Activated CD4-positive, CD25-positive, alpha-beta regulatory T cell treated with anti-CD3 and anti-CD28 coated beads, Interleukin-2, amount 50 U/mL, for 24 hours (primary cell): ENCODE data around the gene BAHD1.

ENCODE experiments used
- ATAC-seq, 2 donors: fragments of 150-1000 bp; cut with Tn5 transposase; one replicate each; pipeline ENCODE4 v1.10.0; 2021; ENCODE audit warnings: mild to moderate bottlenecking in 1 of 2, moderate library complexity in 1 of 2

Gene BAHD1

DNA sequence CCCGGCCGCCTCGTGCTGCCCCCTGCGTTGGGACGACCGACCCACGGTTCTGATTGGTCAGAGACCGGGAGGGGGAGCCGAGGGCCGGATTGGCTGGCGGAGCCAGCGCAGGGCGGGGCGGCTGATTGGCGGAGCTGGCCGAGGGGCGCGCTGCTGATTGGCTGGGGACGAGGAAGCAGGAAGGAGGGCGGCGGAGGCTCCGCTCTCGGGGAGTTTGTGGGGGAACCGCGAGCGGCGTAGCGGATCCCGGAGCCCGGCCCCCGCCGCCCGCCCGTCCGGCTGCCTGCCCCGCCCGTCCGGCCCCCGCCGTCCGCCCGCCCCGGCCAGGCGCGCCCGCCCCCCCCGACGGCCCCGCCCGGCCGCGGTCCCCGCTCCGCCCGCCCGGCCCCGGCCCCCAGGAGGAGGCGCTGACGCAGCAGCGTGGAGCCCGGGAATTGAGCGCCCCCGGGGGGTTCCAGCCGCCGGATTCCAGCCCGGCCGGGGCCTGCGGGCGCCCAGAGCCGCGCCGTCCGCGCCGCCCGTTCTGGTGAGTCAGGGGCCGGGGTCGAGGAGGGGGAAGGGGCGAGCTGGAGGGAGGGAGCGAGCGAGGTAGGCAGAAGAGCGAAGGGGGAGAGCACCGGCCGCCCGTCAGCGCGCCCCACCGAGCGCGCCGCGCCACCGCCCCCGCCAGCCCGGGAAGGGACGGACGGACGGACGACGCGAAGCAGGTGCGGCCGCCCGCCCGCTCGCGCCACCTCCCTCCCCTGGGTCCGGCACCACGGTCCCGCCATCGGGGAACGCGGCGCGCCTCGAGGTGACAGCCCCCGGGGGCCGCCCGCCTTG, at the start of gene BAHD1:
TSS of gene BAHD1 (plus strand) at position 211 of the 822 bp plus-strand sequence. CDS start 17,512 bp downstream, outside the sequence.
- peak; percentile 91 to 93 for ATAC-seq

- ATAC-seq: no peak
These were observed 47.5 kb upstream of the BAHD1 start for GRCh38 chr15:40392986-40393948.

GRCh38 chr15:40397688-40398412, 42.9 kb upstream of the BAHD1 start:
- no peak for ATAC-seq

DNA sequence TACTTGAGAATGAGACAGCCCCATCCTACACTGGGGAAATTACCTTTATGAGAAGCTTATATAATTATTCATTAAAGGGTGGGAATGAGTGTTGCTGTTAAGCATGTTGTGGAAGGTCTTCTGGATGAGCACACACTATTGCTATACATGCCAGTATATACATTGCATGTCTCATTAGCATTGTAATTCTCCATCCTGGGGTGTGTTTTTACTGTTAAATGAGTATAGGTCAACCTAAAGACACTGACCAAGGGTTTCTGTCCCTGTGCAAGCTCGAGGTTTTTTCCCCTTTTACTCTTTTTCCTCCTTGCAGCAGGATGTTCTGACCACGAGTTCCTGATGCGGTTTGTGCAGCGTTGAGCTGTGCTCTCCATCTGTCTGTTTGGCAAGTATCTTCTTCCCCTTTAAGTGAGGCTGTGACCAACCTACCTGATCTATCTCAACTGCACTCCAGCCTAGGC, 42.3 kb upstream of the BAHD1 start:
- peak; percentile 92 to 97 for ATAC-seq

- ATAC-seq: no peak
These were observed 41.4 kb upstream of the BAHD1 start for GRCh38 chr15:40399370-40399769.

DNA sequence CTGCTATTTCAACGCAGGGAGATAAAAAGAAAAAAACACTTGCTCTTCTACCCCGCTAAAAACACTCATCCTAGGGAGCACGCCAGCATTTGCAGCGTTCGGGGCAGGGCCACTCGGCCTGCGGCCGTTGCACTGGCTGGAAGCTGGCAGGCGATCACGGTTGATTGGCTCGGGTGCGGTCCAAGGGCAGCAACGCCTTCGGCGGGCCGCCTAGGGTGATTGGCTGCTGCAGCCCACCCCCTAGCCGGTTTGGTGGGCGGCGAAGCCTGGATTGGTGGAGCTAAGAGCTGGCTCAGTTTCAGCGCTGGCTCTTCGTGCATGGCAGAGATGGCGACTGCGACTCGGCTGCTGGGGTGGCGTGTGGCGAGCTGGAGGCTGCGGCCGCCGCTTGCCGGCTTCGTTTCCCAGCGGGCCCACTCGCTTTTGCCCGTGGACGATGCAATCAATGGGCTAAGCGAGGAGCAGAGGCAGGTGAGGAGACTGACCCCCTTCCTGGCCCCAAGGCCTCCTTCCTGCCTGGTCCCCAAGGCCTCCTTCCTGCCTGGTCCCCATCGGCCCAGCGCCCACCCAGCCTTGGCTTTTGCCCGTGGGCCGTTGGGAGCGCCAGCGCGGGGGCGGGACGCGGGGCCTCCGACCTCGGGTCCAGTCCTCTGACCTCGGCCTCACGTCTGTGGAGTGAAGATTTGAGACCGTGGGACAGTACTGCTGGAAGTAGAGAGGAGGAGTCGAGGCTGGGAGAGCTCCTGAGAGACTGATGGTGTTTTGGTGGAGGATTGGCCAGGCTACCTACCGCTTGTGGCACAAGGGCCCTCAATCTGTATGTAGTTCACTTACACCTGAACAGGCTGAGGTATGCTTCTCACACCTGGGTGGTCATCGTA, 35.0 kb upstream of the BAHD1 start, which contains the start of gene IVD:
TSS of gene IVD (plus strand) at position 295 of the 881 bp plus-strand sequence. CDS start at position 328, 33 bp downstream.
- ATAC-seq: peak; percentile 99

DNA sequence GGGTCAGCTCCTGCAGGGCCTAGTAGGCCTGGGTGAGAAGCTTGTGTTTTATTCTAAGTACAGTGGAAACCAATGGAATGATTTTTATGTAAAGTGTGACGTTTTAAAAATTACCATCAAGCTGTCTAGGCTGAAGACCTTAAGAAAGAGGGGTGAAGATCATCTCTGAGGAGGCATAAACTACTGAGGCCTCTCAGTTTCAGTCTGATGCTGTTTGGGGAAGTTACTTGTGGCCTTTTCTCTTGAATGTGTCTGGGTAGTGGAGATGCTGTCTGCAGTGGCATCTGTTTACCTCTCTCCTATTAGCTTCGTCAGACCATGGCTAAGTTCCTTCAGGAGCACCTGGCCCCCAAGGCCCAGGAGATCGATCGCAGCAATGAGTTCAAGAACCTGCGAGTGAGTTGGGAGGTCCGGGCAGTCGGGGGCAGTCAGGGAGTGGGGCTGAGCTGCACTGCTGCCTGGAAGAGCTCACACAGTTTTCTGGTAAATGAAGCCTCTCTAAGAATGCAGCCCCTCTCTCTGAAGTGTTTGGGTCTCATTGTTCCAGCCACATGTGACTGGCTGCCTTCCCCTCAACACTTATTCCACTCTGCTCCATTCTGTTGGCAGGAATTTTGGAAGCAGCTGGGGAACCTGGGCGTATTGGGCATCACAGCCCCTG, 33.3 kb upstream of the BAHD1 start:
- no peak for ATAC-seq

GRCh38 chr15:40409366-40409765, 31.4 kb upstream of the BAHD1 start:
- no peak for ATAC-seq

- no peak for ATAC-seq
These were observed 30.3 kb upstream of the BAHD1 start for GRCh38 chr15:40410476-40410875.

- no peak for ATAC-seq
These were observed 28.5 kb upstream of the BAHD1 start for GRCh38 chr15:40412095-40412759.

- no peak for ATAC-seq
These were observed 27.7 kb upstream of the BAHD1 start for GRCh38 chr15:40413036-40413435.

DNA sequence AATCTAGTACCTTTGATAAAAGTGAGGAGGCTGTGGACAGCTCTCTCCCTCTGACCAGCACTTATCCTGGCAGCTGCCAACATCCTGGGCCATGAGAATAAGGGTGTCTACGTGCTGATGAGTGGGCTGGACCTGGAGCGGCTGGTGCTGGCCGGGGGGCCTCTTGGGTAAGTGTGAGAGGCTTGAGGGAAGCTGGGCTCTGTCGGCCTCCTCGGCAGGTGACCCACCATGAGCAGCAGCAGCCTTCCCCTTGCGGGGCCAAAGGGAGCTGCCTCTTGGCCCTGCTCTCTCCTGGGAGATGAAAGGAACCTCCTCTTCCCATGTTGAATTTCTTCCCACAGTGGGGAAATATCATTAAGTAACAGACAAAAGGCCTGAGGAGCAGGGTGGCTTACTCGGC, 25.9 kb upstream of the BAHD1 start:
- no peak for ATAC-seq

DNA sequence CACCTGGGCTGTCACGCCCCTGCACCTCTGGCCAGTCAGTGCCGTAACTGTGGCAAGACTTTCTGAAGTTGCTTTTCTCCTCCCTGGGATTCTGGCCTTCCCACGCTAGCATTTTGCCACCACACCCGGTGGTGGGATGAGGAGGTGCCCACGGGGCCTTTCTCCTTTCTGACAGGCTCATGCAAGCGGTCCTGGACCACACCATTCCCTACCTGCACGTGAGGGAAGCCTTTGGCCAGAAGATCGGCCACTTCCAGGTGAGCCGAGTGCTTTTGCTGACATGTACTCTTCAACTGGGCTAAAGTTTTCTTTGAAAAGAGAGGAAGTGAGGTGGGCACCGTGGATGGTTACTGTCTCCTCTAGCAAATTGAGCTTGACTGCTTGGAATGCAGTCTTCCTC, 25.5 kb upstream of the BAHD1 start:
- no peak for ATAC-seq

- ATAC-seq: no peak
These were observed 24.7 kb upstream of the BAHD1 start for GRCh38 chr15:40416056-40416455.

GRCh38 chr15:40418126-40418525, 22.6 kb upstream of the BAHD1 start:
- no peak for ATAC-seq

GRCh38 chr15:40420071-40420713, 20.6 kb upstream of the BAHD1 start:
- ATAC-seq: no peak

GRCh38 chr15:40420793-40421192, 20.0 kb upstream of the BAHD1 start:
- ATAC-seq: no peak

GRCh38 chr15:40421246-40422157, 19.3 kb upstream of the BAHD1 start:
- peak; percentile 93 to 97 for ATAC-seq
